B cell (primary cell): Measurements from ENCODE around the gene KDM5B. TPM values are rescaled to one million over a fixed set of nuclear protein-coding genes. Genes with fewer than 3 reads are reported as not detected.

Source experiments
- ATAC-seq: fragments of 200-7000 bp; cut with Tn5 transposase; one replicate; pipeline ENCODE4 v1.10.0; 2021; ENCODE audit warnings: low read depth, mild to moderate bottlenecking, moderate number of reproducible peaks, moderate library complexity
- CTCF ChIA-PET: fragments of 350-600 bp; sonication (Branson Sonifier 250); formaldehyde crosslinking; loops from one replicate; lab custom pipeline; 2021; ENCODE audit warnings: antibody characterized with exemption, inconsistent platforms; lab: Charles Lee
- POLR2A ChIA-PET: fragments of 350-600 bp; sonication (Branson Sonifier 250); formaldehyde crosslinking; loops from one replicate; lab custom pipeline; 2021; ENCODE audit warnings: antibody characterized with exemption; lab: Charles Lee
- DNase-seq: peaks from one replicate; pipeline ENCODE4 v3.0.0; 2013
- H2AFZ ChIP-seq: 2 replicates; pipeline ENCODE4 v1.6.1; 2012; ENCODE audit warnings: mild to moderate bottlenecking, low read depth, low read length; ENCODE audit not compliant: insufficient read depth, poor library complexity, severe bottlenecking
- H3K27ac ChIP-seq, 2 donors: 1 replicate in 1 of 2; 2 replicates in 1 of 2; pipeline ENCODE4 v1.5.1; 2012 to 2013; ENCODE audit warnings: low read length in 2 of 2, mild to moderate bottlenecking in 2 of 2, moderate library complexity in 1 of 2
- H3K27me3 ChIP-seq, 4 experiments: fragments of 200-600 bp in 1 of 4; sonication (generic) in 1 of 4; replicated peaks in 1 of 4; 1 replicate in 2 of 4; 2 replicates in 2 of 4; pipeline versions ENCODE4 v1.6.1 to v1.7.0; 2013 to 2016; ENCODE audit warnings: low read length in 3 of 4, mild to moderate bottlenecking in 2 of 4, mixed read lengths in 1 of 4, moderate library complexity in 1 of 4; ENCODE audit not compliant: insufficient read depth in 4 of 4, control insufficient read depth in 3 of 4; ENCODE audit errors: control extremely low read depth in 1 of 4
- H3K36me3 ChIP-seq, 2 experiments: replicated peaks in 1 of 2; 1 replicate in 1 of 2; 2 replicates in 1 of 2; pipeline versions ENCODE4 v1.6.1 to v1.7.1; 2013; ENCODE audit warnings: low read length in 1 of 2; ENCODE audit not compliant: insufficient read depth in 2 of 2, control insufficient read depth in 1 of 2; ENCODE audit errors: control extremely low read depth in 1 of 2, extremely low read depth in 1 of 2
- H3K4me1 ChIP-seq, 2 donors: fragments of 200-600 bp in 1 of 2; sonication (generic) in 1 of 2; 1 replicate in 1 of 2; 2 replicates in 1 of 2; pipeline versions ENCODE4 v1.5.1 to v1.6.1; 2013 to 2017; ENCODE audit warnings: low read length in 2 of 2; ENCODE audit not compliant: control insufficient read depth in 2 of 2, insufficient read depth in 2 of 2
- H3K4me2 ChIP-seq: replicated peaks from 2 replicates; pipeline ENCODE3; 2012; ENCODE audit warnings: mild to moderate bottlenecking, low read depth, low read length; ENCODE audit not compliant: poor library complexity, severe bottlenecking
- H3K4me3 ChIP-seq, 5 experiments: fragments of 200-600 bp in 1 of 5; sonication (generic) in 1 of 5; 1 replicate in 3 of 5; 2 replicates in 2 of 5; pipeline versions ENCODE4 v1.5.1 to v1.7.0; 2011 to 2016; ENCODE audit warnings: low read length in 4 of 5, mild to moderate bottlenecking in 4 of 5, low read depth in 2 of 5, control low read depth in 1 of 5, moderate library complexity in 1 of 5; ENCODE audit not compliant: insufficient read depth in 1 of 5; ENCODE audit errors: control extremely low read depth in 1 of 5, extremely low read depth in 1 of 5
- H3K79me2 ChIP-seq: fragments of 200-600 bp; sonication (generic); one replicate; pipeline ENCODE4 v1.6.0; 2016; ENCODE audit warnings: low read length; ENCODE audit not compliant: control insufficient read depth, insufficient read depth
- H3K9ac ChIP-seq: fragments of 200-600 bp; sonication (generic); 2 replicates; pipeline ENCODE4 v1.6.1; 2017; ENCODE audit warnings: mild to moderate bottlenecking, low read length, moderate library complexity
- H3K9me3 ChIP-seq, 3 donors: one replicate each; pipeline versions ENCODE4 v1.6.1 to v1.7.1; 2013; ENCODE audit warnings: low read length in 2 of 3; ENCODE audit not compliant: control insufficient read depth in 2 of 3, insufficient read depth in 1 of 3; ENCODE audit errors: control extremely low read depth in 1 of 3
- H4K20me1 ChIP-seq: 2 replicates; pipeline ENCODE4 v1.6.0; 2012; ENCODE audit warnings: mild to moderate bottlenecking, low read length; ENCODE audit not compliant: insufficient read depth, control insufficient read depth, poor library complexity, severe bottlenecking
- H3K27ac Mint-ChIP-seq: one replicate; pipeline ENCODE4 v1.8.0; 2021; ENCODE audit warnings: mixed read lengths
- H3K27me3 Mint-ChIP-seq: one replicate; pipeline ENCODE4 v1.8.0; 2021; ENCODE audit warnings: mixed read lengths
- H3K4me1 Mint-ChIP-seq: one replicate; pipeline ENCODE4 v1.8.0; 2021; ENCODE audit warnings: mixed read lengths
- H3K4me3 Mint-ChIP-seq: one replicate; pipeline ENCODE4 v1.8.0; 2021; ENCODE audit warnings: mixed read lengths
- H3K9me3 Mint-ChIP-seq: one replicate; pipeline ENCODE4 v1.8.0; 2022; ENCODE audit warnings: mixed read lengths; ENCODE audit not compliant: insufficient read depth
- EZH2 ChIP-seq: IDR thresholded peaks from 2 replicates; pipeline ENCODE4 v1.6.1; 2012; ENCODE audit warnings: borderline replicate concordance, low read depth, mild to moderate bottlenecking, moderate library complexity, low read length; ENCODE audit not compliant: insufficient read depth, poor library complexity, severe bottlenecking
- WGBS: methylation state at CpG from one replicate; pipeline ENCODE4 v1.1.5; 2013; ENCODE audit warnings: missing lambda C conversion rate; ENCODE audit not compliant: insufficient coverage; 5-methylcytosine and 5-hydroxymethylcytosine counted together
- intact Hi-C: fragments of 100-400 bp; cut with micrococcal nuclease; formaldehyde crosslinking; loops from one replicate; pipeline ENCODE4 v1.10.0; 2022
- polyA plus RNA-seq: library from polyadenylated mRNA; depleted of rRNA; stranded (reverse); fragments of >200 nt; gene quantifications from 2 replicates; pipeline ENCODE4 v1.2.3, GENCODE V29; 2012
- total RNA-seq, 2 donors: library from RNA; stranded (reverse); fragments of 120-200 nt in 1 of 2; gene quantifications; 1 replicate in 1 of 2; 2 replicates in 1 of 2; pipeline versions ENCODE4 v1.2.3 to v1.2.4, GENCODE V29; 2013 to 2022
- TF ChIP-seq, protein P1 (sequence below): fragments of 200-600 bp; IDR thresholded peaks from one replicate; pipeline ENCODE4 v1.8.0; 2022; ENCODE audit warnings: antibody characterized with exemption, mild to moderate bottlenecking

The KDM5B gene
- total and polyA plus RNA-seq, 2 donors (not counting 1 experiment from before 2014, with no cell fraction given): 11.2 to 62.7 TPM

DNA sequence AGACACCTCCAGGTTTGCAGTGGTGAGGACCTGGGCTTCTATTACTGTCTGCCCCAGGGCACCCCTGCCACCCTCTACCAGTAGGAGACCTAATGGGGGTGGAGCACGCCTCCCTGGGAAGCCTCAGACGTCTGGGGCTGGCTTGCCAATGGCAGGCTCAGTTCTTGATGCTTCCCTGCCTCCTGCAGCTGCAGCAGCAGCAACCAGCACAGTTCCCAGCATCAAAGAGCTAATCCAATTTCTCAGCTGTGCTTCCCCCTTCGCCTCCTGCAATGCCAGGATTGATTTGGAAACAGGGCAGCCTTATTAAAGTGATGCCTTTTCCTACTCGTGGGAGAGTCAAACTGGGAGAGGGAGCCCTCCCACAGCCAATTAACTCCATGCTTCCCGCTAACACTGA is 106.1 kb downstream of the KDM5B start:
- H3K9me3 ChIP-seq: peaks cover 0 to 3% (median 0%) of the 10 kb centered on the region in 3 donors
- H3K4me1 ChIP-seq: no peaks in the 10 kb centered on the region
- 84% methylated on average over 3 of the region's 5 CpGs for WGBS
- Mint-ChIP-seq H3K9me3 (no peaks in the 10 kb centered on the region), H3K27ac (no peak overlapping the region), H3K27me3 (peaks cover 53% of the 10 kb centered on the region), H3K4me1 (no peaks in the 10 kb centered on the region), H3K4me3 (no peak overlapping the region)
- DNase-seq (no peak), ATAC-seq (no peak)
- H3K4me2 ChIP-seq: no peak overlapping the region
- no peak overlapping the region for H3K9ac ChIP-seq
- no peaks in the 10 kb centered on the region for H4K20me1 ChIP-seq
- intact Hi-C loops: no loop called here
- TF ChIP-seq EZH2: no peak
- TF ChIP-seq, protein P1, sequence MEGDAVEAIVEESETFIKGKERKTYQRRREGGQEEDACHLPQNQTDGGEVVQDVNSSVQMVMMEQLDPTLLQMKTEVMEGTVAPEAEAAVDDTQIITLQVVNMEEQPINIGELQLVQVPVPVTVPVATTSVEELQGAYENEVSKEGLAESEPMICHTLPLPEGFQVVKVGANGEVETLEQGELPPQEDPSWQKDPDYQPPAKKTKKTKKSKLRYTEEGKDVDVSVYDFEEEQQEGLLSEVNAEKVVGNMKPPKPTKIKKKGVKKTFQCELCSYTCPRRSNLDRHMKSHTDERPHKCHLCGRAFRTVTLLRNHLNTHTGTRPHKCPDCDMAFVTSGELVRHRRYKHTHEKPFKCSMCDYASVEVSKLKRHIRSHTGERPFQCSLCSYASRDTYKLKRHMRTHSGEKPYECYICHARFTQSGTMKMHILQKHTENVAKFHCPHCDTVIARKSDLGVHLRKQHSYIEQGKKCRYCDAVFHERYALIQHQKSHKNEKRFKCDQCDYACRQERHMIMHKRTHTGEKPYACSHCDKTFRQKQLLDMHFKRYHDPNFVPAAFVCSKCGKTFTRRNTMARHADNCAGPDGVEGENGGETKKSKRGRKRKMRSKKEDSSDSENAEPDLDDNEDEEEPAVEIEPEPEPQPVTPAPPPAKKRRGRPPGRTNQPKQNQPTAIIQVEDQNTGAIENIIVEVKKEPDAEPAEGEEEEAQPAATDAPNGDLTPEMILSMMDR: no peak
- peaks cover 0 to 37% (median 3%) of the 10 kb centered on the region in 4 experiments for H3K27me3 ChIP-seq
- H3K36me3 ChIP-seq: no peaks in the 10 kb centered on the region
- H3K4me3 ChIP-seq: no peak overlapping the region
- CTCF ChIA-PET: no interaction called here
- H3K79me2 ChIP-seq: no peaks in the 10 kb centered on the region
- no peak overlapping the region for H2AFZ ChIP-seq
- POLR2A ChIA-PET: no interaction called here
- H3K27ac ChIP-seq: no peak overlapping the region

DNA sequence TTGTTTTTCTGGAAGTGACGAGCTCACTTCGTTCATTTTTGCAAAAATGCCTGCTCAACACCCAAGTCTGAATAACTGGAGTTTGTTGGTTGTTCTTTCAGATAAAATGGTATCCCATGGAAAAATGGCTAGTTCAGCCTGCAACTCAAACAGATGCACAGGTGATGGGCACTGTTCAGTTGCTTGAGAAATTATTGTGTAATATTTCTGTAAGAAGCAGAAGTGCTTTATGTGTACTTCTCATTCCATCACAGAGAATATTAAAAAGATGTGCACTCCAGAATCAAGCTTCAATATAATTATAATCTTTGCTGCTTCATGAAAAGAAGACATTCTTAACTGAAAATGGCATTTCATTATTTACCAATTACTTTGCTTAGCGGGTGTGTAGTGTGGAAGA is 107.0 kb downstream of the KDM5B start:
- Histone ChIP-seq H3K9ac (no peak overlapping the region), H3K4me1 (no peaks in the 10 kb centered on the region), H3K4me3 (no peak overlapping the region), H3K79me2 (no peaks in the 10 kb centered on the region), H3K27ac (no peak overlapping the region), H3K36me3 (no peaks in the 10 kb centered on the region), H3K9me3 (peaks cover 0 to 3% (median 0%) of the 10 kb centered on the region in 3 donors), H3K4me2 (no peak overlapping the region), H4K20me1 (no peaks in the 10 kb centered on the region), H2AFZ (no peak overlapping the region), H3K27me3 (peaks cover 0 to 42% (median 5%) of the 10 kb centered on the region in 4 experiments)
- Mint-ChIP-seq H3K27ac (no peak overlapping the region), H3K4me3 (no peak overlapping the region), H3K4me1 (no peaks in the 10 kb centered on the region), H3K9me3 (no peaks in the 10 kb centered on the region), H3K27me3 (peaks cover 51% of the 10 kb centered on the region)
- ATAC-seq (no peak), DNase-seq (no peak)
- POLR2A ChIA-PET: no interaction called here
- intact Hi-C loops: no loop called here
- 100% methylated on average over 2 of the region's 3 CpGs for WGBS
- CTCF ChIA-PET: interaction anchor here (1.3 kb wide), 1 partner anchor 10 kb away, joined by 3 read pairs; no protein-coding TSS in a partner anchor
- TF ChIP-seq, protein P1: no peak
- TF ChIP-seq EZH2: no peak
